DOHH2 (cell line): Measurements from ENCODE around the gene ZNF354C.

Source experiments
- H3F3A ChIP-seq: fragments of 200-600 bp; sonication (generic), shearing (Covaris generic); 2 replicates; pipeline ENCODE4 v1.6.0; 2016; ENCODE audit warnings: antibody characterized with exemption, mild to moderate bottlenecking; ENCODE audit not compliant: control insufficient read depth, insufficient read depth
- H3K27ac ChIP-seq: fragments of 200-600 bp; sonication (generic); 2 replicates; pipeline ENCODE4 v1.5.1; 2014; ENCODE audit warnings: low read depth, mild to moderate bottlenecking, low read length, moderate library complexity
- H3K27me3 ChIP-seq: fragments of 200-600 bp; sonication (generic); 2 replicates; pipeline ENCODE4 v1.6.1; 2014; ENCODE audit warnings: mild to moderate bottlenecking, low read length, mixed read lengths; ENCODE audit not compliant: control insufficient read depth
- H3K36me3 ChIP-seq: fragments of 200-600 bp; sonication (generic); 2 replicates; pipeline ENCODE4 v1.6.1; 2014; ENCODE audit warnings: mild to moderate bottlenecking, low read length, moderate library complexity, mixed read lengths; ENCODE audit not compliant: control insufficient read depth
- H3K4me1 ChIP-seq: fragments of 200-600 bp; sonication (generic); 2 replicates; pipeline ENCODE4 v1.6.1; 2014; ENCODE audit warnings: mild to moderate bottlenecking, low read length, mixed read lengths; ENCODE audit not compliant: control insufficient read depth
- H3K4me2 ChIP-seq: fragments of 200-600 bp; sonication (generic); 2 replicates; pipeline ENCODE4 v1.6.0; 2014; ENCODE audit warnings: mild to moderate bottlenecking, low read length, moderate library complexity
- H3K4me3 ChIP-seq: fragments of 200-600 bp; sonication (generic); 2 replicates; pipeline ENCODE4 v1.5.1; 2014; ENCODE audit warnings: mild to moderate bottlenecking, low read length, mixed read lengths
- H3K79me2 ChIP-seq: fragments of 200-600 bp; sonication (generic); 2 replicates; pipeline ENCODE4 v1.6.1; 2014; ENCODE audit warnings: mild to moderate bottlenecking, low read length, mixed read lengths; ENCODE audit not compliant: control insufficient read depth
- H3K9me2 ChIP-seq: fragments of 200-600 bp; sonication (generic); replicated peaks from 2 replicates; pipeline ENCODE4 v1.6.1; 2014; ENCODE audit warnings: mild to moderate bottlenecking, low read length, mixed read lengths; ENCODE audit not compliant: control insufficient read depth
- H3K9me3 ChIP-seq: fragments of 200-600 bp; sonication (generic); 2 replicates; pipeline ENCODE4 v1.6.1; 2014; ENCODE audit warnings: antibody characterized with exemption, low read length, mixed read lengths; ENCODE audit not compliant: control insufficient read depth, insufficient read depth
- H4K20me1 ChIP-seq: fragments of 200-600 bp; sonication (generic); 2 replicates; pipeline ENCODE4 v1.6.0; 2014; ENCODE audit warnings: low read depth, mild to moderate bottlenecking, antibody characterized with exemption, low read length, moderate library complexity; ENCODE audit not compliant: control insufficient read depth, insufficient read depth
- EZH2phosphoT487 ChIP-seq: fragments of 200-600 bp; sonication (generic); IDR thresholded peaks from 2 replicates; pipeline ENCODE4 v1.6.1; 2017; ENCODE audit warnings: borderline replicate concordance, mild to moderate bottlenecking, antibody characterized with exemption, low read length, moderate library complexity, mixed read lengths
- TF ChIP-seq, protein P1 (sequence below): fragments of 200-600 bp; sonication (generic); IDR thresholded peaks from one replicate; pipeline ENCODE4 v1.5.1; 2014; ENCODE audit warnings: antibody characterized with exemption, mild to moderate bottlenecking, low read depth, low read length; ENCODE audit not compliant: poor library complexity, severe bottlenecking

The ZNF354C gene

DNA sequence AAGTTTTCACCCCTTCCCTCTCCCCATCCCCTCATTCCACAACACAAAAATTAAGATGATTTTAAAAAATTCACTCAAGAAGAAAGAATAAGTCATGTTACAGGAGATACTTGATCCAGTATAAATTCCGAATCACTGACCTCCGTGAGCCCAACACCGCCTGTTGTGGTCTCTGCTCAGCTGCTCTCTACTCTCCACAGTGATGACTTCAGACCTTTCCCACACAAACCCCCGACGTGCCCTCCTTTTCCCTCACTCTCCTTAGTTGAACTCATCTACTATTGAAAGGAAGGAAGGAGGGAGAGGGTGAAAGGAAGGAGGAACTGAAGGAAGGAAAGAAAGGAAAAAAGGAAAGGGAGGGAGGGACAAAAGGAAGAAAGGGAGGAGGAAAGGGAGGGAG is 55.1 kb downstream of the ZNF354C start:
- Histone ChIP-seq H3K9me3 (no peaks in the 10 kb centered on the region; the same call in 1 of the 2 replicates), H3K4me1 (no peaks in the 10 kb centered on the region), H3F3A (no peaks in the 10 kb centered on the region), H3K4me3 (no peak overlapping the region), H3K27me3 (no peaks in the 10 kb centered on the region), H3K9me2 (no peaks in the 10 kb centered on the region), H3K36me3 (no peaks in the 10 kb centered on the region), H3K4me2 (no peak overlapping the region), H3K27ac (no peak overlapping the region), H4K20me1 (no peaks in the 10 kb centered on the region), H3K79me2 (no peaks in the 10 kb centered on the region)
- TF ChIP-seq, protein P1, sequence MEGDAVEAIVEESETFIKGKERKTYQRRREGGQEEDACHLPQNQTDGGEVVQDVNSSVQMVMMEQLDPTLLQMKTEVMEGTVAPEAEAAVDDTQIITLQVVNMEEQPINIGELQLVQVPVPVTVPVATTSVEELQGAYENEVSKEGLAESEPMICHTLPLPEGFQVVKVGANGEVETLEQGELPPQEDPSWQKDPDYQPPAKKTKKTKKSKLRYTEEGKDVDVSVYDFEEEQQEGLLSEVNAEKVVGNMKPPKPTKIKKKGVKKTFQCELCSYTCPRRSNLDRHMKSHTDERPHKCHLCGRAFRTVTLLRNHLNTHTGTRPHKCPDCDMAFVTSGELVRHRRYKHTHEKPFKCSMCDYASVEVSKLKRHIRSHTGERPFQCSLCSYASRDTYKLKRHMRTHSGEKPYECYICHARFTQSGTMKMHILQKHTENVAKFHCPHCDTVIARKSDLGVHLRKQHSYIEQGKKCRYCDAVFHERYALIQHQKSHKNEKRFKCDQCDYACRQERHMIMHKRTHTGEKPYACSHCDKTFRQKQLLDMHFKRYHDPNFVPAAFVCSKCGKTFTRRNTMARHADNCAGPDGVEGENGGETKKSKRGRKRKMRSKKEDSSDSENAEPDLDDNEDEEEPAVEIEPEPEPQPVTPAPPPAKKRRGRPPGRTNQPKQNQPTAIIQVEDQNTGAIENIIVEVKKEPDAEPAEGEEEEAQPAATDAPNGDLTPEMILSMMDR: no peak
- TF ChIP-seq EZH2phosphoT487: no peak

DNA sequence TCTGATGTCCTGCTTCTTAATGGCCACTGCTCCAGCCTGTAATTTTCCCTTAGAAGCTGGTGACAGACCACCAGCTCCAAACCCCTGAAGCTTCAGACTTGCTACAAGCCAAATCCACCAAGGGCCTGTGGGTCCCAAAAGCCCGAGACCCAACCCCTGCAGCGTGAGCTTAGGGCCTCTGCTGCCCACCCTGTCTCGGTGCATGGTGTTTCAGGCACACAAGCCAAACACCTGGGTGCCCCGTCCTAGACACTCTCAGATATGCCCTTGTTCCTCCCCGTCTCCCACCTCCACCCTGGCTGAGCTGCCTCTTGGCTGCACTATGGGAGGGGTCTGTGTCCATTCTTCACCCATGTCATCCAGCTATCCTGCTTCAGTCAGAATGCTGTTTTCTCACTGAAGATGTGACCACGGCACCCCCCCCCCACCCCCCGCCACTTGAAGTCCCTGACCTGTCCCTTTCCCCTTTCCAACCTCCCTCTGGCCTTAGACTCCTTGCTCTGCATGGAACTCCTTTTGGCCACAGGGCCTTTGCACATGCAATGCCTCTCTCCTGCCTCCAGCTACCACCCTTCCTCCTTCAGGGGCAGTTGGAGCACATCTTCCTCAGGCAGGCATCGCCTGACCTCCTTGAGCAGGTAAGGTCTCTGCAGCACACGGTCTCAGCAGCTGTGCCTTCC is 55.8 kb downstream of the ZNF354C start:
- no peaks in the 10 kb centered on the region for H3F3A ChIP-seq
- H3K27ac ChIP-seq: no peak overlapping the region
- H3K4me3 ChIP-seq: no peak overlapping the region
- H3K4me1 ChIP-seq: no peaks in the 10 kb centered on the region
- no peaks in the 10 kb centered on the region for H4K20me1 ChIP-seq
- H3K27me3 ChIP-seq: no peaks in the 10 kb centered on the region
- TF ChIP-seq EZH2phosphoT487: no peak
- TF ChIP-seq, protein P1: no peak
- H3K36me3 ChIP-seq: no peaks in the 10 kb centered on the region
- H3K79me2 ChIP-seq: no peaks in the 10 kb centered on the region
- H3K4me2 ChIP-seq: no peak overlapping the region
- H3K9me2 ChIP-seq: no peaks in the 10 kb centered on the region
- H3K9me3 ChIP-seq: no peaks in the 10 kb centered on the region; the same call in 1 of the 2 replicates

DNA sequence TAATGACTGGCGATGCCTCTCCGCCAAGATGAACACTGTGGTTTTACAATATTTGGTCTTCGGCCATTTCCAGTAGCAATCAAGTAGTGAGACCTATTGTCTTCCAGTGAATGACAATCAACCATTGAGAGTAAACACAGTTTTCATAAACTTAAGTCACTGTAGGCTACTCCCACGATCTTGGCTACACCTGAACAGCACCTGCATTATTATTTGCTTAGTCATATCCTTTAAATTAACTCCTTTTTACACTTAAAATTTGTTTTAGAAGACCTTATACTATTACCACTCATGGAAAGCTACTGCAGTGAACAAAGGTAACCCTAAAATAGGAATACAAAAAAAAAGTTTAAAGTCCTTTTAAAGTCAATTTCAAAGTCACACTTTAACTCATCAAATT is 58.2 kb downstream of the ZNF354C start:
- Histone ChIP-seq H3K36me3 (no peaks in the 10 kb centered on the region), H3K27ac (no peak overlapping the region), H3K9me3 (peaks cover 3% of the 10 kb centered on the region; the same call in 1 of the 2 replicates), H3K27me3 (no peaks in the 10 kb centered on the region), H3K9me2 (no peaks in the 10 kb centered on the region), H4K20me1 (no peaks in the 10 kb centered on the region), H3F3A (no peaks in the 10 kb centered on the region), H3K4me1 (no peaks in the 10 kb centered on the region), H3K79me2 (no peaks in the 10 kb centered on the region), H3K4me2 (no peak overlapping the region), H3K4me3 (no peak overlapping the region)
- TF ChIP-seq, protein P1: no peak
- TF ChIP-seq EZH2phosphoT487: no peak
